Ovary (tissue), 3 donors: ENCODE measurements around the gene PEX11A.

ENCODE experiments used
- EP300 ChIP-seq: sonication (generic); formaldehyde crosslinking; IDR thresholded peaks from one replicate; pipeline ENCODE4 v1.6.1; 2017; ENCODE audit warnings: antibody characterized with exemption
- POLR2A ChIP-seq: fragments of 450-650 bp; IDR thresholded peaks from one replicate; pipeline ENCODE4 v1.6.1; 2017; ENCODE audit warnings: antibody characterized with exemption, mild to moderate bottlenecking, moderate library complexity
- TF ChIP-seq, protein P1 (sequence below), 3 donors: fragments of 450-650 bp in 2 of 3; fragments of 200-600 bp in 1 of 3; IDR thresholded peaks; one replicate each; pipeline versions ENCODE4 v1.5.1 to v1.8.0; 2016 to 2022; ENCODE audit warnings: antibody characterized with exemption in 3 of 3, mild to moderate bottlenecking in 1 of 3
- donor health status: DM: no; HTN: no; CAD: no.

- TF ChIP-seq, protein P1, sequence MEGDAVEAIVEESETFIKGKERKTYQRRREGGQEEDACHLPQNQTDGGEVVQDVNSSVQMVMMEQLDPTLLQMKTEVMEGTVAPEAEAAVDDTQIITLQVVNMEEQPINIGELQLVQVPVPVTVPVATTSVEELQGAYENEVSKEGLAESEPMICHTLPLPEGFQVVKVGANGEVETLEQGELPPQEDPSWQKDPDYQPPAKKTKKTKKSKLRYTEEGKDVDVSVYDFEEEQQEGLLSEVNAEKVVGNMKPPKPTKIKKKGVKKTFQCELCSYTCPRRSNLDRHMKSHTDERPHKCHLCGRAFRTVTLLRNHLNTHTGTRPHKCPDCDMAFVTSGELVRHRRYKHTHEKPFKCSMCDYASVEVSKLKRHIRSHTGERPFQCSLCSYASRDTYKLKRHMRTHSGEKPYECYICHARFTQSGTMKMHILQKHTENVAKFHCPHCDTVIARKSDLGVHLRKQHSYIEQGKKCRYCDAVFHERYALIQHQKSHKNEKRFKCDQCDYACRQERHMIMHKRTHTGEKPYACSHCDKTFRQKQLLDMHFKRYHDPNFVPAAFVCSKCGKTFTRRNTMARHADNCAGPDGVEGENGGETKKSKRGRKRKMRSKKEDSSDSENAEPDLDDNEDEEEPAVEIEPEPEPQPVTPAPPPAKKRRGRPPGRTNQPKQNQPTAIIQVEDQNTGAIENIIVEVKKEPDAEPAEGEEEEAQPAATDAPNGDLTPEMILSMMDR (IDR thresholded peaks at IDR 0.05): no peak
- no peak for TF ChIP-seq POLR2A
- no peak for TF ChIP-seq EP300
Measured at GRCh38 chr15:89673165-89673512, 17.4 kb downstream of the PEX11A start.
